Gastrocnemius medialis (tissue), 4 donors: ENCODE measurements around the gene ROR2. TPM values are rescaled to one million over a fixed set of nuclear protein-coding genes. Genes with fewer than 3 reads are reported as not detected.

Experiments used
- ATAC-seq, 2 donors: fragments of 150-250 bp; one replicate each; pipeline ENCODE4 v1.9.1; 2016
- DNase-seq, 2 donors: peaks; one replicate each; pipeline ENCODE4 v3.0.0-alpha.2; 2019
- H3K27ac ChIP-seq, 4 donors: fragments of 200-600 bp; sonication (generic); 1 replicate in 1 of 4; 2 replicates in 3 of 4; pipeline ENCODE4 v1.5.1; 2016 to 2018; ENCODE audit warnings: mild to moderate bottlenecking in 2 of 4, moderate library complexity in 1 of 4
- H3K27me3 ChIP-seq, 3 donors: fragments of 200-600 bp; sonication (generic) in 2 of 3; 1 replicate in 1 of 3; 2 replicates in 2 of 3; pipeline versions ENCODE4 v1.5.1 to v1.6.0; 2016 to 2019; ENCODE audit warnings: mild to moderate bottlenecking in 1 of 3, moderate library complexity in 1 of 3
- H3K36me3 ChIP-seq, 2 donors: fragments of 200-600 bp; sonication (generic) in 1 of 2; one replicate each; pipeline ENCODE4 v1.5.1; 2017 to 2018
- H3K4me1 ChIP-seq, 2 donors: fragments of 200-600 bp; sonication (generic) in 1 of 2; one replicate each; pipeline ENCODE4 v1.5.1; 2016 to 2017; ENCODE audit warnings: mild to moderate bottlenecking in 2 of 2
- H3K4me3 ChIP-seq, 4 donors: fragments of 200-600 bp; sonication (generic) in 3 of 4; 1 replicate in 1 of 4; 2 replicates in 3 of 4; pipeline ENCODE4 v1.5.1; 2016 to 2019; ENCODE audit warnings: mild to moderate bottlenecking in 2 of 4
- H3K9me3 ChIP-seq, 3 donors: fragments of 200-600 bp; sonication (generic) in 2 of 3; 1 replicate in 1 of 3; 2 replicates in 2 of 3; pipeline ENCODE4 v1.5.1; 2016 to 2019
- CTCF ChIP-seq, 5 experiments: fragments of 450-650 bp in 3 of 5; fragments of 200-600 bp in 2 of 5; sonication (generic) in 2 of 5; IDR thresholded peaks in 4 of 5; conservative IDR thresholded peaks in 1 of 5; 1 replicate in 4 of 5; 2 replicates in 1 of 5; pipeline ENCODE4 v1.5.1; 2016 to 2019; ENCODE audit warnings: antibody characterized with exemption in 5 of 5, mild to moderate bottlenecking in 3 of 5, moderate library complexity in 3 of 5
- POLR2A ChIP-seq, 2 donors: fragments of 450-650 bp; IDR thresholded peaks; one replicate each; pipeline ENCODE4 v1.6.1; 2017; ENCODE audit warnings: antibody characterized with exemption in 2 of 2, mild to moderate bottlenecking in 2 of 2, moderate library complexity in 2 of 2
- in situ Hi-C, 4 donors: fragments of 200-750 bp; cut with MboI; loops; one replicate each; pipeline versions ENCODE4 v1.15.0 to v1.8.0; 2017; ENCODE audit warnings: low sequenced_read_pairs in 4 of 4
- intact Hi-C: fragments of 100-400 bp; cut with DNase I; formaldehyde crosslinking; loops from one replicate; pipeline ENCODE4 v1.15.1; 2023; ENCODE audit warnings: low total_unique reads
- total RNA-seq, 4 donors: library from RNA; depleted of rRNA; stranded (reverse); fragments of >200 nt; gene quantifications; one replicate each; pipeline versions ENCODE4 v1.1.0 to v1.2.3, GENCODE V29; 2016

ROR2 gene
- total RNA-seq, 4 donors from 2014 or later, result 0.15 to 1.2 (median 0.61) TPM

GRCh38 chr9:91818647-91819403 is 131.2 kb downstream of the ROR2 start:
- no peak overlapping the region for H3K27ac ChIP-seq
- H3K4me3 ChIP-seq, result no peak overlapping the region
- no peaks in the 10 kb centered on the region for H3K4me1 ChIP-seq
- intact Hi-C loops, result no loop called here
- H3K27me3 ChIP-seq, result no peaks in the 10 kb centered on the region
- in situ Hi-C loops, result no loop called here
- DNase-seq, result no peak
- H3K36me3 ChIP-seq, result no peaks in the 10 kb centered on the region
- no peak for TF ChIP-seq CTCF (IDR thresholded peaks at IDR 0.05 in 4 of 5, conservative IDR thresholded peaks at IDR 0.05 in 1 of 5)
- no peak for TF ChIP-seq POLR2A (IDR thresholded peaks at IDR 0.05)
- H3K9me3 ChIP-seq, result no peaks in the 10 kb centered on the region
- ATAC-seq, result no peak

- intact Hi-C loops, result no loop called here
- Histone ChIP-seq H3K9me3 (no peaks in the 10 kb centered on the region), H3K4me1 (no peaks in the 10 kb centered on the region), H3K27me3 (no peaks in the 10 kb centered on the region), H3K27ac (no peak overlapping the region), H3K4me3 (no peak overlapping the region), H3K36me3 (no peaks in the 10 kb centered on the region)
- ATAC-seq (no peak), DNase-seq (no peak)
- TF ChIP-seq POLR2A (IDR thresholded peaks at IDR 0.05), result no peak
- no peak for TF ChIP-seq CTCF (IDR thresholded peaks at IDR 0.05 in 4 of 5, conservative IDR thresholded peaks at IDR 0.05 in 1 of 5)
- in situ Hi-C loops, result no loop called here
Observed at GRCh38 chr9:91818225-91818585, 131.8 kb downstream of the ROR2 start.

GRCh38 chr9:91817493-91818224 is 132.4 kb downstream of the ROR2 start:
- ATAC-seq, result no peak

GRCh38 chr9:91817106-91817492 is 132.9 kb downstream of the ROR2 start:
- Histone ChIP-seq H3K27ac (no peak overlapping the region), H3K4me3 (no peak overlapping the region), H3K27me3 (no peaks in the 10 kb centered on the region), H3K4me1 (no peaks in the 10 kb centered on the region), H3K9me3 (no peaks in the 10 kb centered on the region), H3K36me3 (no peaks in the 10 kb centered on the region)
- ATAC-seq, result no peak
- intact Hi-C loops (no loop called here), in situ Hi-C loops (no loop called here)
- TF ChIP-seq POLR2A (IDR thresholded peaks at IDR 0.05) (no peak), CTCF (IDR thresholded peaks at IDR 0.05 in 4 of 5, conservative IDR thresholded peaks at IDR 0.05 in 1 of 5) (no peak)
- DNase-seq, result no peak

More at GRCh38 chr9:91817493-91818224, 132.4 kb downstream of the ROR2 start:
- TF ChIP-seq CTCF (IDR thresholded peaks at IDR 0.05 in 4 of 5, conservative IDR thresholded peaks at IDR 0.05 in 1 of 5) (no peak), POLR2A (IDR thresholded peaks at IDR 0.05) (no peak)
- Histone ChIP-seq H3K36me3 (no peaks in the 10 kb centered on the region), H3K4me3 (no peak overlapping the region), H3K9me3 (no peaks in the 10 kb centered on the region), H3K4me1 (no peaks in the 10 kb centered on the region), H3K27me3 (no peaks in the 10 kb centered on the region), H3K27ac (no peak overlapping the region)
- no peak for DNase-seq
- intact Hi-C loops (no loop called here), in situ Hi-C loops (no loop called here)
